Measurements from ENCODE around the gene C1orf210.

The C1orf210 gene

DNA sequence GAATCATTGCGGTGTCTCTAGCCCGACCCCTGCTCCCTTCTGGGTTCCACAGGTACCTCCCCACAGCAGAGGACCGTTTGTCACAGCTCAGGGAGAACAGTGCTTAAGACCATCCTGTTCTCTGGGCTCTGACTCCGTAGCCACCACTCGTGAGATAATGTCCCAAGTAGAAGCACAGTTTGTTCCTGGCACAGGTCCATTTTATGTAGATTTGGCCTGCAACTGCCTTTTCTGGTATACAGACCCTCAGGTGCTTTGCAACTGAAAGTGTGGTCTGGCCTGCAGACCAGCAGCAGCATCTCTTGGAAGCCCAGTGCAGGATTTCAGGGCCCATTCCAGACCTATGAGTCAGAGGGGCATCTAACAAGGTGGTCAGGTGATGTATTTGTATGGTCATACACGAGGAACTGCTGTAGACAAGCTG, 44.0 kb downstream of the C1orf210 start:
- peak; percentile 32 for DNase-seq

DNA sequence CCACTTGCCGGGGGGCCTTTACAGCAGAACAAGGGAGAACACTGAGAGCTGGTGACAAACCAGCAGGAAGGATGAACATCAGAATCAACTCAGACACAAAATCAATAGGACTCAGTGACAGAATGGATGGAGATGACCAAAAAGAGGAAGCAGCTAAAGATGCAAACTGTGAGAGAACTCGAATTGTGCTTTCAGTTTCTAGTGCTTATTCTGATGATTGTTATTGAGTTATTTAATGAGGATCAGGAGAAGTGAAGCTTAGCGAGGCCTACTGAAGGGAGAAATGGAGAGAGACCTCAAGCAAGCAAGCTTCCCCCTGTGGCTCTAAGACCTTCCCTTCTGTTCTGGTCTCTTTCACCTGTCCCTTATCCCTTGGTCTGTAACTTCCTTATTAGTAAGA, 45.9 kb downstream of the C1orf210 start:
- no peak for DNase-seq

DNA sequence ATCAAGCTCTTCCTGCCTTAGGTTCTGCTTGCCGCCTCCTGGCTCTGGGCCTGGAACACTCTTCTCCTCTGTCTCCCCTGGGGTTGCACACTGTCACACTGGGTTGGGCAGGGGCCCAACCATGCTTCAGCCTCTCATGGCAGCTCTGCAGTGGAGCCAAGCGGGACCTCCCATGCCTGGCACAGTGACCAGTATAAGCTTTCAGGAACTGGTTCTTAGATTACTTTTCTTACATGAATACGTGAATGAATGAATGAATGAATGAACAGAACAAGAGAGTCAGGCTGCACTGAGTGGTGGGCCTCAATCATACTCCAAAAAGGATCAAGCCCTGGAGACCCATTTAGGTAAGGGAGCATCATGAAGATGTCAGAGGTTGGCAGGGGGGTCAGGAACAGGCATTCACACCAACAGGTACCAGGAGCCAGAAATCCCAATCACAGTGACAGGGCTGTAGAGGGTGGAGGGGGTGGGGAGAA, 46.4 kb downstream of the C1orf210 start:
- DNase-seq = no peak

DNA sequence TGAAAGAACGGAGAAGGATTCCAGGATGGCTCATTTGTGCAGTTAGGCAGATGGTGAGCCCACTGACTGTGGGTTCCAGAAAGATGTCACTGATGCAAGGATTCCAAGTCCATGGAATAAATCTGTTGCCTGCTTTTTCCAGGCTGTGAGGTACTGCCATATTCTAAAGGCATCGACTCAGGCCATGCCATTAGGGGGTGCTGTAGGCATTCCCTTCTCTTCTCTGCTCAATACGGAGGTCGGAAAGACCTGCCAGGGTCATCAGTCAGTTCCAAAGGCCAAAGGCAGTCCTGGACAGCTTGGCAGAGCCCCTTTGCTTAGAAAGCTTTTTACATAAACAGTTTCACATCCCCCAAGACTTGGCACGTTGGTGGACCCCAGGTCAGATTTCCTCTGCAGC, 47.3 kb downstream of the C1orf210 start:
- DNase-seq = peak; percentile 56

DNA sequence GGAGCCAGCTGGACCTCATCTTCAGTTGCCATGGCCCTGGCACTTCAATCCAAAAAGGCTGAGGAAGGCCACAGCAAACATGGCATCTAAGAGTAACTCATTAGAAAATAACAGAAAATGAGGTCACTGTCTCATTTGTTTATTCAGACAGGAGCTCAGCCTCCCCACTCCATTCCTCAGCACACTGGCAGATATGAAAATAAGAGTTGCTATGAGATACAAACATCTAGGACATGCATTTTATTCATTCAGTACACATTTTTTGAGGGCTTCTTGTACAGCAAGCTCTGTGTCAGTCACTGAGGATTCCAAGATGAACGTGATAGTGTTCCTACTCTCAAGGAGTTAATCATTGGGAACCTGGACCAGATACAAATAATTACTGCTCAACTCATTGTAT, 48.3 kb downstream of the C1orf210 start:
- DNase-seq = no peak

DNA sequence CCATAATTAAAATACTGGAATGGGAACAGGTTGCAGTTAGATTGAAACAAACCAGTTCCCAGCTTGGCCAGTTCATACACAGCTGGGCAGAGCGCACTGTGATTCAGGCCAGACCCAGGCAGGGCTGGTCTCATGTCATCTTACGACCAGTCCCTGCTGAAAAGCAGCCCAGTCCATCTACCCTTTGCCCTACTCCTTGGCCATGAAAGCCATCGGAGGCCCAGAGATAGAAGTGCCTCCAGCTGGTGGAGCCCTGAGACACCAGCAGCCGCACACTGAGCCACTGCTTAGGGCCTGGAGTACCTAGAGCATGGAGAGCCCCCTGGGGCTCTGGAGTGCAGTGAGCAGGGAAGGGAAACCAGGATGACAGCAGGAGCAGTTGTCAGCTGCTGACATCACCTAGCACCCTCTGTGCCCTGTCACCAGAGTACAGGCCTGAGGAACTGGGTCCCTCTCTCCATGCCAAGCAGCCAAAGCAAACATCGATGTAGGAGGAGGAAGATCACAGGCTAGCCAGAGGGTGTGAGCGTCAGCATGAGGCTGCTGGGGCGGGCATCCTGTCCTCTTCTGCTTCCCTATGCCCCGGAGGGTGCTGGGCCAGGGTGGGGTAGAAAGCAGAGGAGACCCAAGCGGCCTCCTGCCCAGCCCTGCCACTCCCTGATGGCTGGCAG, 49.8 kb downstream of the C1orf210 start:
- no peak for DNase-seq

DNA sequence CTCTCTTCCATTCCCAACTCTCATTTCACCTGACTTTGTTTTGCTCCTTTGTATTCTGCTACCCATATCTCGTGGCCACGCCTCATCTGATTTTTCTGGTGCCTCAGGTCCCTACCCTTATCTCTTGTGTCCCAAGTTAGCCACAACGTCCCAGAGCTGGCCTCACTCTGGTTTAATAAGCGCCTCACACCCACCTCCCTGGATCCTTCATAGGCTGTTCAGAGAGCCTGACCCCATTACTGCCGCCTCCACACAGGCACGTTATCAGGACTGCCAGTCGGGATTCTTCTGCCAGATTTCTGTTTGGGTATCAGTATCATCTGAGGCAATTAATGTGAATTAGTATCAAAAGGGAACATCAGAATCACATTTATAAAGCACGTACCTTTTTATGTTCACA, 50.3 kb downstream of the C1orf210 start:
- no peak for DNase-seq

DNA sequence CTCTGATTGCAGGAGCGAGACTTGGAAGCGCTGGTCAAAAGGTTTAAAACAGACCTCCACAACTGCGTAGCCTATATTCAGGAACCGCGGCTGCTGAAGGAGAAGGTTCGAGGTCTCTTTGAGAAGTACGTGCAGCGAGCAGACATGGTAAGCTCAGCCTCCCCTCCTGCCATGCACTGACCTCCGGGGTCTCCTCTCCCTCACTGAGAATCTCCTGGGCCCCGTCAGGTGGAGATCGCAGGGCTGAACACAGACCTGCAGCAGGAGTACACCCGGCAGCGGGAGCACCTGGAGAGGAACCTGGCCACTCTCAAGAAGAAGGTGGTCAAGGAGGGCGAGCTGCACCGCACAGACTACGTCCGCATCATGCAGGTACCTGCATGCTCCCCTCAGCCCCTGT, 51.1 kb downstream of the C1orf210 start:
- no peak for DNase-seq

DNA sequence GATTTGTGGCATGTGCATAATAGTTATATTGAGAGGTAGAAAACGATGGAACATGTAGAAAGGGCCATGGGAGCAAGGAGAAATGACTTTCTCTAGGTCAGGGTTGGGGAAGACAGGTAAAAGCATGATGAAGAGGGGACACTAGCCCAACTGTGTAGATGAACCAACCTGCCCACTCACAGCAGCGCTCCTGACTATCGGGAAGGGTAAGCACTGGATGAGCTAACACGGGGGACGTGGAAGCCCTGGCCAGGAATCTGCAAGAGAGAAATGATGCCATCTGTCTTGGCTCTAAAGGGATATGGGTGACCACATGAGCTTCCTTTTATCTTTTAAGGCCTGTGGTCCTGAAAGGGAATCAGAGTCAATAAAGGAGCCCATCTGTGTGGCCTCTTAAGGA, 51.8 kb downstream of the C1orf210 start:
- no peak for DNase-seq

DNA sequence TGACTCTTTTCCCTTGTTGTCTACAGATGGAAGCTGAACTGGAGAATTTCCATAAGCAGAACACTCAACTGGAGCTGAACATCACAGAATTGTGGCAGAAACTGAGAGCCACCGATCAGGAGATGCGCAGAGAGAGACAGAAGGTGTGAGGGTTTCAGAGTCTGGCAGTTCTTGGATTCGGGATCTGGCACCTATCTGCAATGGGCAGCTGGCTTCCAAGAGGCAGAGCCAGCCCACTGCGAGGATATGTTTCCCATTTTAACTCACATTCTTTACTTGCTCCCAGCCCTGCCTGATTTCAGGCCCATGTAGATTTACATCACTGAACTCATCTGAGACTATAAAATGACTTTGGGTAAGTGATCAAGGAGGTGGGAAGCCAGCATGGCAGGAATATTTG, 52.9 kb downstream of the C1orf210 start:
- peak; percentile 20 for DNase-seq

DNA sequence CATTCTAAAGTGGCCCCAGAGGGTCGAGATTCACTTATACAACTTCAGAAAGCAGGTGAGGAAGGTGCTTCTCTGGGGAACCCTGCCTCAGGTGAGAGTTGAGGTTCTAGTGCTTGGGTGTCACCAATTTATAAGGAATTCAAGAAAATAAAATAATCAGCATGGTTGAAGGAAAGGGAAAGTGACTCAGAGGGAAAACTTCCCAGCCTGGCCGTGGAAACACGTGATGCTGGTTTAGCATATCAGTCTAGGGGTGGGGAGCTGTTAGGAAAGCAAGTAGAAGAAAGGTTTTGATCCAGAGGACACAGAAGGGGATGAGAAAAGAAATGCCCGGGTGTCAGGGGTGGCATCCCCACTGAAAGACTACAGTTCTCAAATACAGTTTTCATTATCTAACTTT, 53.3 kb downstream of the C1orf210 start:
- peak; percentile 68 for DNase-seq
